OCI-LY7 (cell line): ENCODE results near the gene CORO2A.

Source experiments
- EZH2phosphoT487 ChIP-seq: fragments of 200-600 bp; sonication (generic); IDR thresholded peaks from 2 replicates; pipeline ENCODE4 v1.6.1; 2018; ENCODE audit warnings: low read depth, borderline replicate concordance, mild to moderate bottlenecking, mixed run types, antibody characterized with exemption, low read length, moderate library complexity, mixed read lengths
- TF ChIP-seq, protein P1 (sequence below): fragments of 200-600 bp; sonication (generic); conservative IDR thresholded peaks from 2 replicates; pipeline ENCODE4 v1.5.1; 2014; ENCODE audit warnings: mild to moderate bottlenecking, antibody characterized with exemption, low read length, moderate library complexity, mixed read lengths

DNA sequence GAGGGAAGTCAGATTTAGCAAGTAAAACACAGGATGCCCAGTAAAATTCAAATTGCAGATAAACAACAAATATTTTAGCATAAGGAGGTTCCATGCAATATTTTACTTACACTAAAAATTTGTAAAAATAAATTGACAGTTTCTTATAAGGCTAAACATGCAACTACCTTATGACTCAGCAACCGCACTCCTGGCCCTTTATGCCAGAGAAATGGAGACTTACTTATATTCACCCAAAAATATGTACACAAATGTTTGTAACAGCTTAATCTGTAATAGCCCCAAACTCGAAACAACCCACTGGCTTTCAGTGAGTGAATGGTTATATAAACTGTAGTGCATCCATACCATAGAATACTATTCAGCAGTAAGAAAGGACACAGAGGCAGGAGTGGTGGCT, 44.9 kb downstream of the CORO2A start:
- TF ChIP-seq, protein P1, sequence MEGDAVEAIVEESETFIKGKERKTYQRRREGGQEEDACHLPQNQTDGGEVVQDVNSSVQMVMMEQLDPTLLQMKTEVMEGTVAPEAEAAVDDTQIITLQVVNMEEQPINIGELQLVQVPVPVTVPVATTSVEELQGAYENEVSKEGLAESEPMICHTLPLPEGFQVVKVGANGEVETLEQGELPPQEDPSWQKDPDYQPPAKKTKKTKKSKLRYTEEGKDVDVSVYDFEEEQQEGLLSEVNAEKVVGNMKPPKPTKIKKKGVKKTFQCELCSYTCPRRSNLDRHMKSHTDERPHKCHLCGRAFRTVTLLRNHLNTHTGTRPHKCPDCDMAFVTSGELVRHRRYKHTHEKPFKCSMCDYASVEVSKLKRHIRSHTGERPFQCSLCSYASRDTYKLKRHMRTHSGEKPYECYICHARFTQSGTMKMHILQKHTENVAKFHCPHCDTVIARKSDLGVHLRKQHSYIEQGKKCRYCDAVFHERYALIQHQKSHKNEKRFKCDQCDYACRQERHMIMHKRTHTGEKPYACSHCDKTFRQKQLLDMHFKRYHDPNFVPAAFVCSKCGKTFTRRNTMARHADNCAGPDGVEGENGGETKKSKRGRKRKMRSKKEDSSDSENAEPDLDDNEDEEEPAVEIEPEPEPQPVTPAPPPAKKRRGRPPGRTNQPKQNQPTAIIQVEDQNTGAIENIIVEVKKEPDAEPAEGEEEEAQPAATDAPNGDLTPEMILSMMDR: no peak
- no peak for TF ChIP-seq EZH2phosphoT487
